ENCODE data around the gene MED12. TPM values are rescaled to one million over a fixed set of nuclear protein-coding genes. Genes with fewer than 3 reads are reported as not detected.

The MED12 gene
- total RNA-seq, 1 donor from 2014 or later = 39.3 TPM

DNA sequence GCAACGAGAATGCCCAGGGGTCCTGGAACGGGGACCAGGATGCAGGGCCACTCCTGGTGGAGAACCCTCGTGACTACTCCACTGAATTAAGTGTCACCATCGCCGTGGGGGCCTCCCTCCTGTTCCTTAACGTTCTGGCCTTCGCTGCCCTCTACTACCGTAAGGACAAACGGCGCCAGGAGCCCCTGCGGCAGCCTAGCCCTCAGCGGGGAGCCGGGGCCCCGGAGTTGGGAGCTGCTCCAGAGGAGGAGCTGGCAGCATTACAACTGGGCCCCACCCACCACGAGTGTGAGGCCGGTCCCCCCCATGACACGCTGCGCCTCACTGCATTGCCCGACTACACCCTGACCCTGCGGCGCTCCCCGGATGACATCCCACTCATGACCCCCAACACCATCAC, 51.2 kb downstream of the MED12 start:
- Histone ChIP-seq H3K4me3 (no peak overlapping the region), H3K27ac (no peak overlapping the region), H3K9me3 (no peaks in the 10 kb centered on the region), H3K4me1 (no peaks in the 10 kb centered on the region), H3K27me3 (no peaks in the 10 kb centered on the region), H3K36me3 (no peaks in the 10 kb centered on the region)
- no peak for DNase-seq (ENCODE audit: extremely low spot score in 2 of 2)
- TF ChIP-seq CTCF (IDR thresholded peaks at IDR 0.05) (no peak), POLR2A (IDR thresholded peaks at IDR 0.05) (no peak), POLR2AphosphoS5 (IDR thresholded peaks at IDR 0.05; ENCODE audit: insufficient read depth in 1 of 2, low read depth in 1 of 2) (no peak)
- intact Hi-C loops (cut with DNase I) = no loop called here

GRCh38 chrX:71170660-71171059, 52.3 kb downstream of the MED12 start:
- no peak for DNase-seq (ENCODE audit: extremely low spot score in 2 of 2)
- Histone ChIP-seq H3K9me3 (no peaks in the 10 kb centered on the region), H3K4me1 (no peaks in the 10 kb centered on the region), H3K4me3 (no peak overlapping the region), H3K27me3 (no peaks in the 10 kb centered on the region), H3K27ac (no peak overlapping the region), H3K36me3 (no peaks in the 10 kb centered on the region)
- intact Hi-C loops (cut with DNase I) = loop anchor here (10.0 kb wide), 1 partner anchor 106 kb away; the partner anchor contains the start of gene SNX12
- TF ChIP-seq CTCF (IDR thresholded peaks at IDR 0.05) = no peak
- no peak for TF ChIP-seq POLR2AphosphoS5 (IDR thresholded peaks at IDR 0.05; ENCODE audit: insufficient read depth in 1 of 2, low read depth in 1 of 2)
- no peak for TF ChIP-seq POLR2A (IDR thresholded peaks at IDR 0.05)

DNA sequence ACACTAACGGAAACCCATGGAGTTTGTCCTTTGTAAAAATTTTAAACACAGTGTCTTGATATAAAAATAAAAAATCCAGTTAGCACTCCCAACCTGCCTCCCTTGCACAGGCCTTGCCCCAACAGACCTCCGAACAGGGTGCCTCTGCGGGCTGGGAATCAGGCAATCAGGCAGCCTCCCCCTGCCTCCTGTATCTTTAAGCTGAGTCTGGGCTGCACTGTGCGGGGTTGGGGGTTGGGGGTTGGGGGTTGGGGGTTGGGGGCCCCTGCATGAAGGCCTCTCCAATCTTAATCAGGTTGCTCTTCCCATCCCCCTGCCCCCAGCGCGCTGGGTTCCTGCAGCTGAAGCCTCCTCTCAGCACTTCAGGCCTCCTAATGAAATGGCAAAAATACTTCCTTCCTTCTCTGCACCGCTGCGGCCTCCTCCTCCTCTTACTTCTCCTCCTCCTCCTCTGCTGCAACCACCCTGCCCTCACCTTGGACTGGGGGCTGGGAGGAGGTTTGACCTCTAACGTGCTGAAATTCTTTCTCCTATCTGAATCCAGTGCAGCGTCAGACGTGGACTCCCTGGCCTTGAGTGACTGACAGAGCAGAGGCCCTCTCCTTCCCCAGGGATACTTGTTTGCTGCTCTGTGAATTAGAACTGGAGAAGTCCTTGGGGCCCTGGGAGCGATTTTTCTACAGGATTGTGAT, 52.9 kb downstream of the MED12 start:
- no peaks in the 10 kb centered on the region for H3K27me3 ChIP-seq
- H3K4me1 ChIP-seq = no peaks in the 10 kb centered on the region
- no peak for TF ChIP-seq CTCF (IDR thresholded peaks at IDR 0.05)
- no peak for TF ChIP-seq POLR2A (IDR thresholded peaks at IDR 0.05)
- H3K27ac ChIP-seq = no peak overlapping the region
- no peaks in the 10 kb centered on the region for H3K9me3 ChIP-seq
- no peak overlapping the region for H3K4me3 ChIP-seq
- DNase-seq (ENCODE audit: extremely low spot score in 2 of 2) = no peak
- intact Hi-C loops (cut with DNase I) = loop anchor here (10.0 kb wide), 1 partner anchor 106 kb away; the partner anchor contains the start of gene SNX12
- H3K36me3 ChIP-seq = no peaks in the 10 kb centered on the region

- H3K36me3 ChIP-seq = no peaks in the 10 kb centered on the region
- H3K27ac ChIP-seq = no peak overlapping the region
- TF ChIP-seq POLR2A (IDR thresholded peaks at IDR 0.05) (no peak), CTCF (IDR thresholded peaks at IDR 0.05) (no peak), POLR2AphosphoS5 (IDR thresholded peaks at IDR 0.05; ENCODE audit: insufficient read depth in 1 of 2, low read depth in 1 of 2) (no peak)
- no peaks in the 10 kb centered on the region for H3K27me3 ChIP-seq
- no peaks in the 10 kb centered on the region for H3K9me3 ChIP-seq
- intact Hi-C loops (cut with DNase I) = loop anchor here (10.0 kb wide), 1 partner anchor 109 kb away; the partner anchor contains the start of gene SNX12
- no peak for DNase-seq (ENCODE audit: extremely low spot score in 2 of 2)
- no peak overlapping the region for H3K4me3 ChIP-seq
- H3K4me1 ChIP-seq = no peaks in the 10 kb centered on the region
These were observed 55.0 kb downstream of the MED12 start for GRCh38 chrX:71173440-71173839.

- DNase-seq (ENCODE audit: extremely low spot score in 2 of 2) = no peak
- no peak overlapping the region for H3K27ac ChIP-seq
- no peak for TF ChIP-seq CTCF (IDR thresholded peaks at IDR 0.05)
- TF ChIP-seq POLR2AphosphoS5 (IDR thresholded peaks at IDR 0.05; ENCODE audit: insufficient read depth in 1 of 2, low read depth in 1 of 2) = no peak
- no peak for TF ChIP-seq POLR2A (IDR thresholded peaks at IDR 0.05)
- H3K4me3 ChIP-seq = no peak overlapping the region
- H3K9me3 ChIP-seq = no peaks in the 10 kb centered on the region
- intact Hi-C loops (cut with DNase I) = loop anchor here (10.0 kb wide), 1 partner anchor 110 kb away; the partner anchor contains the start of gene SNX12
- H3K4me1 ChIP-seq = no peaks in the 10 kb centered on the region
- H3K36me3 ChIP-seq = no peaks in the 10 kb centered on the region
- no peaks in the 10 kb centered on the region for H3K27me3 ChIP-seq
These were observed 56.4 kb downstream of the MED12 start for GRCh38 chrX:71174795-71175194.
